ENCODE measurements around the gene OR51M1.

The OR51M1 gene

GRCh38 chr11:5380740-5381342, 2.8 kb upstream of the OR51M1 start:
- no peak overlapping the region for H3K27ac ChIP-seq
- no peak overlapping the region for H3K4me3 ChIP-seq

DNA sequence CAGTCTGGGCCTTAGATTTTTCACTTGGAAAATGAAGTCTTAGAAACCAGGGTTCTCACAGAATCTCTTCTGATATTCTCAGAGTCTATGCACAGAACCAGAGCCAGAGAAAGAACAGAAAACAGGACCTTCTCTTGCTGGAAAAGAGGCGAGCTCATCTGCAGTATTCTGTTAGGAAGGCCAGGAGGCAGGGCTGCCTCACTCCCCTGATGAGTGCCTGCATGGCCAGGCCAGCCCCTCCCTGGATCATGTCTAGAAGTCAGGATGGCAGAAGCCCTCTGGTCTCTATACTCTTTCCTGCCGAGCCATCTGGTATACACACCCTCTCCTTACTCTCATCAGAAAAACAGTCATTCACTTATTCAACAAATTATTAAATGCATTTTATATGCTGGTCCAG, 723 bp downstream of the OR51M1 start:
- Histone ChIP-seq H3K4me3 (no peak overlapping the region), H3K27ac (no peak overlapping the region)

DNA sequence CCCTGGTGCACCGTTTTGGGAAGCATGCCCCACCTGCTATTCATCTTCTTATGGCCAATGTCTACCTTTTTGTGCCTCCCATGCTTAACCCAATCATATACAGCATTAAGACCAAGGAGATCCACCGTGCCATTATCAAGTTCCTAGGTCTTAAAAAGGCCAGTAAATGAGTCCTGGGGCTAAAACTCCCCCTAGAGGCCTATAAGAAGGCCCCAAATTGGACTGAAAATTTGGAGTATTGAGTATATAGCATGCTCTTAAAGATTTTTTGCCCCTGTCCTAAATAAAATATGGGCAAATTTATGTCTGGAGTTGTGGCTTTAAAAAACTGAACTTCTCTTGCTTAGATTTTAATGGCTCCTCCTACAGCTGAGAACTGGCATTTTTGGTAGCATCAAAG, 6.6 kb downstream of the OR51M1 start:
- no peak overlapping the region for H3K27ac ChIP-seq
- H3K4me3 ChIP-seq, result no peak overlapping the region

- H3K27ac ChIP-seq, result no peak overlapping the region
- no peak overlapping the region for H3K4me3 ChIP-seq
Measured at GRCh38 chr11:5394091-5394490, 10.5 kb downstream of the OR51M1 start.

- H3K27ac ChIP-seq, result no peak overlapping the region
- H3K4me3 ChIP-seq, result no peak overlapping the region
Measured at GRCh38 chr11:5398936-5399335, 15.3 kb downstream of the OR51M1 start.

- Histone ChIP-seq H3K27ac (no peak overlapping the region), H3K4me3 (no peak overlapping the region)
Measured at GRCh38 chr11:5405173-5405572, 21.6 kb downstream of the OR51M1 start.

- Histone ChIP-seq H3K27ac (no peak overlapping the region), H3K4me3 (no peak overlapping the region)
Measured at GRCh38 chr11:5420993-5421392, 37.4 kb downstream of the OR51M1 start.

DNA sequence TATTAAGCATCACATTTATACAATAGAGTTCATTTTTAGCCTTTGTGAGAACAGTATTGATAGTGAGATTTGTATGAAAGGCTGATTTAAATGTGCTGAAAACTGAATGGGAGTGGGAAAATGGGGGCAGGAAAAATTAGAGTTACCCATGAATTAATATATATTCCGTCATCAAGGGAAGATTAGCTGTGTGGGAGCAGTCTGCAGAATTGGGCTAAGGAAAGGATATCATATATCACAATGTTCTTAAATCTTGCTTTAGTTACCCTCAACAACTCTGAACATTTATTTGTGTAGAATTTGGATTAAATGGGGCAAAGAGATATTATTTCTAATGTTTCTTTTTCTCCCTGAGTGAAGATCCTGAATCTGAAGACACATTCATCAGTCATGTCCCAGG, 38.2 kb downstream of the OR51M1 start, which contains the start of gene OR51Q1:
TSS of gene OR51Q1 (plus strand) at position 301 of the 400 bp plus-strand sequence. CDS start at position 391, 90 bp downstream.
- Histone ChIP-seq H3K4me3 (no peak within 1 kb of the TSS), H3K27ac (no peak within 1 kb of the TSS)

- H3K27ac ChIP-seq, result no peak overlapping the region
- H3K4me3 ChIP-seq, result no peak overlapping the region
Measured at GRCh38 chr11:5423131-5423530, 39.5 kb downstream of the OR51M1 start.

DNA sequence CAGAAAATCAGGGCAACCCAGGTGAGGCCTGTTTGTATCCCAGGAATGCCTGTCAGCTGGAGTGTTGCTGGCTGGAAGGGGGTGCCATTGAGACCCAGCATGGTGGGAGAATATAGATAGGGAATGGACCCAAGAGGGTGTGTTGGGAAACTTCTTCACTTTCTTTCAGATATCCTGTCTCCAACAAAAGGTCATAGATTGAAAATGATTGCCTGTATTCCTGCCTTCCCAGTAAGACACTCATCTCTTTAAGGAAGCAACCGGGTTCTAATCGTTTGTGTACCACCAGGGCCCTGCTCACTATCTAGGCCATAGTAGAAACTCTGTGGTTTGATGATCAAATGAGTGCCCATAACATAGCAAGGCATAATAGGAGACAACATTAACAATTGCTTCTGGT, 57.8 kb downstream of the OR51M1 start, which contains the start of gene OR51I1:
TSS of gene OR51I1 (minus strand) at position 101 of the 400 bp plus-strand sequence. CDS start at position 101, 0 bp downstream.
- no peak within 1 kb of the TSS for H3K27ac ChIP-seq
- no peak within 1 kb of the TSS for H3K4me3 ChIP-seq

Data from skin epidermis (tissue), 12 donors.